Stomach (tissue), 9 donors: Measurements from ENCODE around the gene CARS1. TPM values are rescaled to one million over a fixed set of nuclear protein-coding genes. Genes with fewer than 3 reads are reported as not detected.

ENCODE experiments used
- DNase-seq, 2 donors: peaks; one replicate each; pipeline versions ENCODE4 v3.0.0 to v3.0.0-alpha.2; 2013 to 2019
- H3K27ac ChIP-seq, 5 donors: fragments of 200-600 bp in 4 of 5; sonication (generic) in 4 of 5; one replicate each; pipeline ENCODE4 v1.5.1; 2013 to 2019; ENCODE audit warnings: mild to moderate bottlenecking in 1 of 5, moderate library complexity in 1 of 5
- H3K27me3 ChIP-seq, 3 donors: fragments of 200-600 bp; sonication (generic); one replicate each; pipeline ENCODE4 v1.5.1; 2017 to 2019; ENCODE audit warnings: mixed run types in 1 of 3
- H3K36me3 ChIP-seq, 4 donors: fragments of 200-600 bp; sonication (generic); 1 replicate in 3 of 4; 2 replicates in 1 of 4; pipeline ENCODE4 v1.5.1; 2016 to 2019
- H3K4me1 ChIP-seq, 4 donors: fragments of 200-600 bp; sonication (generic); one replicate each; pipeline ENCODE4 v1.5.1; 2016 to 2019
- H3K4me3 ChIP-seq, 4 donors: fragments of 200-600 bp; sonication (generic) in 3 of 4; one replicate each; pipeline ENCODE4 v1.5.1; 2016 to 2019; ENCODE audit warnings: mild to moderate bottlenecking in 1 of 4
- H3K9me3 ChIP-seq, 4 donors: fragments of 200-600 bp; sonication (generic); one replicate each; pipeline ENCODE4 v1.5.1; 2016 to 2019
- CTCF ChIP-seq, 7 experiments: fragments of 450-650 bp in 4 of 7; fragments of 200-600 bp in 3 of 7; sonication (generic) in 3 of 7; IDR thresholded peaks; one replicate each; pipeline ENCODE4 v1.5.1; 2016 to 2019; ENCODE audit warnings: antibody characterized with exemption in 7 of 7, control low read depth in 2 of 7, mild to moderate bottlenecking in 1 of 7
- EP300 ChIP-seq: sonication (generic); formaldehyde crosslinking; IDR thresholded peaks from one replicate; pipeline ENCODE4 v1.6.1; 2017; ENCODE audit warnings: antibody characterized with exemption
- POLR2A ChIP-seq, 4 donors: fragments of 450-650 bp; IDR thresholded peaks; one replicate each; pipeline ENCODE4 v1.6.1; 2016; ENCODE audit warnings: antibody characterized with exemption in 4 of 4, control low read depth in 2 of 4, mild to moderate bottlenecking in 1 of 4, moderate library complexity in 1 of 4
- POLR2AphosphoS5 ChIP-seq, 3 donors: sonication (generic); formaldehyde crosslinking; IDR thresholded peaks; one replicate each; pipeline ENCODE4 v1.6.1; 2016; ENCODE audit warnings: antibody characterized with exemption in 3 of 3
- WGBS, 5 donors: extraction: QIAGEN DNeasy Blood & Tissue Kit in 3 of 5; methylation state at CpG; one replicate each; pipeline versions ENCODE4 v1.1.5 to v1.1.7; 2013 to 2018; 5-methylcytosine and 5-hydroxymethylcytosine counted together
- intact Hi-C: fragments of 100-400 bp; cut with DNase I; formaldehyde crosslinking; loops from one replicate; pipeline ENCODE4 v1.15.1; 2023; ENCODE audit warnings: low total_unique reads
- polyA plus RNA-seq, 3 donors: library from polyadenylated mRNA; stranded (reverse); fragments of 200-250 nt; gene quantifications; one replicate each; pipeline ENCODE4 v1.2.3, GENCODE V29; 2013
- total RNA-seq, 5 donors: library from RNA; depleted of rRNA; stranded (reverse); fragments of >200 nt; gene quantifications; one replicate each; pipeline versions ENCODE4 v1.1.0 to v1.2.3, GENCODE V29; 2014 to 2016
- donor health status: healthy with polysubstance abuse.
- donor health status: Bipolar disorder and iron deficiency.
- donor health status: healthy.

CARS1 gene
- total and polyA plus RNA-seq, 8 donors: 25.2 to 54.2 (median 41.8) TPM

DNA sequence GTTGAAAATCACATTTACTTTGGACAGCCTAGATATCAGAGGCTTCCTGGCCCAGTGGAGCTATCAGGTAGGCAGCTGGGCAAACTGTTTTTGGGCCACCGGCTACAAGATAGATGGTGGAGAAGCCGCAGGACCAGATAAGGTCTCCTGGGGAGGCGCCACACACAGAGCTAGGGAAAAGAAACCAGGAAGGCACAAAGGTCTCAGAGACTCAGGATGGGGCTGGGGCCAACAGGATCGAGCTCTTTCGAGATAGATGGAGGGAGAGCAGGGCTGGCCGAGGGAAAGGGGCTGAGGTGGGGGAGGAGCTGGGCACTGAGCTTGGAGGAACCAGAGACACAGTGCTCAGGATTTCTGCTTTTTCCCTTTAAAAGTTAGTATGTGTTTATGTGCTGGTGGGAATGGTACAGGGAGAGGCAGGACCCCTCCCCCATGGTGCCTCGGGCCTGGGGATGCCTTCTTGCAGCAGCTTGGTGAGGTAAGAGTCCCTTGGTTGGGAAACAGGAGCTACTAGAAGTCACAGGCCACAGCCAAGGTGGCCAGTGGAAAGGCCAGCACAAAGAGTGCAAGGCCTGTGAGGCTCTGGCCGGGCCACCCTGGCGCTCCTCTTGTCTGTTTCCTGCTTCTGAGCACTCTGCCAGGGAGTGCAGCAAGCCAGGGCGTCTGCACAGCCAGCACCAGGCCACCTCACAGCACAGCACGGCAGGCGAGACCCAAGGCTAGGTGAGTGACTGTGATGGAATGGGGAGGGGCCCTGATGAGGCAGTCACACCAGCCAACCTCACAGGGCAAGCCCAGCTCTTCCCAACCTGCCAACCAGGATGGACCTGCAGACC is 53.6 kb downstream of the CARS1 start:
- no peaks in the 10 kb centered on the region for H3K9me3 ChIP-seq
- H3K27ac ChIP-seq: peak overlapping the region; percentile 2 to 71 (median 33)
- H3K27me3 ChIP-seq: no peaks in the 10 kb centered on the region
- intact Hi-C loops: no loop called here
- TF ChIP-seq EP300: no peak
- no peak for TF ChIP-seq CTCF (IDR thresholded peaks at IDR 0.05)
- TF ChIP-seq POLR2AphosphoS5 (IDR thresholded peaks at IDR 0.05): no peak
- TF ChIP-seq POLR2A (IDR thresholded peaks at IDR 0.05): no peak
- H3K4me1 ChIP-seq: peaks cover 32 to 66% (median 57%) of the 10 kb centered on the region in 4 donors
- no peak overlapping the region for H3K4me3 ChIP-seq
- WGBS, 5 donors: 41 to 73% (median 59%) methylated on average over 12 of the region's 12 CpGs
- DNase-seq: peak in 1 of 2 donors; percentile 56
- peaks cover 32 to 94% (median 84%) of the 10 kb centered on the region in 4 donors for H3K36me3 ChIP-seq

DNA sequence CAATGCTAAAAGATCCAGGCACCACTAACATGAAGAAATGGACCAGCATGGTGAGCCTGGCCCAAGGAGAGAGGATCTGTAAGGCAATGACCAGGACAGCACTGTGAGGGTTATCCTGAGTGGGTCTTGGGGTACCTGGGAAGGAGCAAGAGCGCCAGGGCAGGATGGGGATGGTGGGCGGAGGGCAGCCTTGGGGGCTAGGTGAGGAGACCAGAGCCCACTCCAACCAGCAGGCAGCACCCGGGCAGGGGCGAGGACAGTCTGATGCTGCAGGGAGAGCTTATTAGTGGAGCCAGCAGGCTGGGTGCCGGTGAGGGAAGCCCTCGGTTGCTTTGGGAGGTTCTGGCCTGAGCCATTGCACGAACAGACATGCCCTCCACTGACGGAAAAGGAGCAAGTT is 54.4 kb downstream of the CARS1 start:
- no peak for DNase-seq
- H3K4me1 ChIP-seq: peaks cover 35 to 73% (median 62%) of the 10 kb centered on the region in 4 donors

GRCh38 chr11:3002351-3002861 is 54.8 kb downstream of the CARS1 start:
- TF ChIP-seq CTCF (IDR thresholded peaks at IDR 0.05) (no peak), POLR2A (IDR thresholded peaks at IDR 0.05) (no peak), EP300 (no peak), POLR2AphosphoS5 (IDR thresholded peaks at IDR 0.05) (no peak)
- Histone ChIP-seq H3K4me3 (no peak overlapping the region), H3K27me3 (no peaks in the 10 kb centered on the region), H3K4me1 (peaks cover 40 to 78% (median 65%) of the 10 kb centered on the region in 4 donors), H3K27ac (peak overlapping the region; percentile 5 to 80 (median 71)), H3K36me3 (peaks cover 23 to 81% (median 73%) of the 10 kb centered on the region in 4 donors), H3K9me3 (no peaks in the 10 kb centered on the region)
- intact Hi-C loops: no loop called here
- DNase-seq: peak in 1 of 2 donors; percentile 23
- WGBS, 5 donors: 86 to 89% (median 88%) methylated on average over 7 to 8 of the region's 8 CpGs

More for the DNA sequence above, 54.4 kb downstream of the CARS1 start:
- TF ChIP-seq EP300: no peak
- no peak for TF ChIP-seq POLR2AphosphoS5 (IDR thresholded peaks at IDR 0.05)
- no peak for TF ChIP-seq CTCF (IDR thresholded peaks at IDR 0.05)
- no peak for TF ChIP-seq POLR2A (IDR thresholded peaks at IDR 0.05)
- 77 to 93% (median 91%) methylated on average over 8 of the region's 8 CpGs for WGBS, 5 donors
- H3K9me3 ChIP-seq: no peaks in the 10 kb centered on the region
- H3K36me3 ChIP-seq: peaks cover 28 to 86% (median 78%) of the 10 kb centered on the region in 4 donors
- peak overlapping the region in 4 of 5 donors; percentile 5 to 80 (median 67) for H3K27ac ChIP-seq
- intact Hi-C loops: no loop called here
- H3K27me3 ChIP-seq: no peaks in the 10 kb centered on the region
- no peak overlapping the region for H3K4me3 ChIP-seq

DNA sequence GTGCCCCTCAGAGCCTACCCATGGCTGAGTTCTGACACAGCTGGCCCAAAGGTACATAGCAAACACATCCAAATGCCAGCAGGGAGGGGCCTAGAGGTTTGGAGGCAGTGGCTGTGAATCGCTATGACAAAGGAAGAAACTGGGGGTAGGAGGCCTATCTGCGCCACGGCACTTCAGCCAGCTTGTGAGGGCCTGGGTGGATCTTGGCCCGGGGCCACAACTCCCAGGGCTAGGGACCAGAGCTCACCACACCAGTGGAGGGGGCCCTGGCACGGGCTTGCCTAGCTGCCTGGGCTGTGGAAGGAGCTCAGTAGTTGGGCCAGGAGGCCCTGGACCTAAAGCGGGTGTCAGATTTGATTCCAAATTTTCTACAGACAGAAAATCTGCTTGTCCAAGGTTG is 55.7 kb downstream of the CARS1 start:
- no peaks in the 10 kb centered on the region for H3K27me3 ChIP-seq
- no peak overlapping the region for H3K4me3 ChIP-seq
- TF ChIP-seq POLR2AphosphoS5 (IDR thresholded peaks at IDR 0.05) (no peak), EP300 (no peak), POLR2A (IDR thresholded peaks at IDR 0.05) (no peak), CTCF (IDR thresholded peaks at IDR 0.05) (no peak)
- 36 to 61% (median 47%) methylated on average over 6 of the region's 6 CpGs for WGBS, 5 donors
- H3K27ac ChIP-seq: peak overlapping the region; percentile 75 to 87 (median 80)
- H3K36me3 ChIP-seq: peaks cover 22 to 72% (median 64%) of the 10 kb centered on the region in 4 donors
- H3K9me3 ChIP-seq: no peaks in the 10 kb centered on the region
- DNase-seq: peak; percentile 46 to 79
- intact Hi-C loops: no loop called here
- H3K4me1 ChIP-seq: peaks cover 43 to 84% (median 72%) of the 10 kb centered on the region in 4 donors
